IMR-90 (cell line): ENCODE results near the gene PDILT. TPM values are rescaled to one million over a fixed set of nuclear protein-coding genes. Genes with fewer than 3 reads are reported as not detected.

Experiments
- ATAC-seq: fragments of 200-7000 bp; cut with Tn5 transposase; 2 replicates; pipeline ENCODE4 v1.9.1; 2020; ENCODE audit warnings: low read depth, mild to moderate bottlenecking, moderate library complexity
- BruUV-seq: library from RNA; stranded (reverse); fragments of 400-500 nt; replicated peaks from 2 replicates; lab custom pipeline; 2021; lab: Mats Ljungman, UMichigan
- CTCF ChIA-PET: fragments of 300-600 bp; formaldehyde crosslinking; extraction: SDS; loops from one replicate; lab custom pipeline; 2021; ENCODE audit warnings: antibody characterized with exemption; lab: Yijun Ruan, JAX
- POLR2A ChIA-PET: fragments of 300-600 bp; sonication (Branson Sonifier 250); formaldehyde crosslinking; loops from one replicate; lab custom pipeline; 2022; ENCODE audit warnings: antibody characterized with exemption; ENCODE audit not compliant: unreplicated experiment; lab: Charles Lee
- DNase-seq: peaks from one replicate; pipeline ENCODE4 v3.0.0; 2013
- H2AFZ ChIP-seq: replicated peaks from 2 replicates; pipeline ENCODE3; 2013; ENCODE audit warnings: low read length, mild to moderate bottlenecking; ENCODE audit not compliant: poor library complexity
- H2AK5ac ChIP-seq: 2 replicates; pipeline ENCODE4 v1.6.1; 2013; ENCODE audit warnings: low read depth, low read length, inconsistent platforms
- H2AK9ac ChIP-seq: replicated peaks from 2 replicates; pipeline ENCODE3; 2013; ENCODE audit warnings: mild to moderate bottlenecking, low read depth, low read length, moderate library complexity; ENCODE audit not compliant: poor library complexity
- H2BK120ac ChIP-seq: 2 replicates; pipeline ENCODE4 v1.6.1; 2013; ENCODE audit warnings: low read depth, low read length, inconsistent platforms
- H2BK15ac ChIP-seq: 3 replicates; pipeline ENCODE4 v1.6.1; 2013; ENCODE audit warnings: low read depth, low read length, inconsistent platforms
- H2BK20ac ChIP-seq: 2 replicates; pipeline ENCODE4 v1.6.1; 2013; ENCODE audit warnings: low read depth, mild to moderate bottlenecking, inconsistent platforms, low read length, moderate library complexity
- H2BK5ac ChIP-seq: 2 replicates; pipeline ENCODE4 v1.6.1; 2013; ENCODE audit warnings: mild to moderate bottlenecking, low read depth, low read length, inconsistent platforms; ENCODE audit not compliant: poor library complexity, severe bottlenecking
- H3K14ac ChIP-seq: replicated peaks from 2 replicates; pipeline ENCODE4 v1.6.1; 2013; ENCODE audit warnings: low read depth, low read length, inconsistent platforms
- H3K18ac ChIP-seq: 2 replicates; pipeline ENCODE4 v1.6.1; 2013; ENCODE audit warnings: low read depth, low read length, control low read depth
- H3K23ac ChIP-seq: 2 replicates; pipeline ENCODE4 v1.6.1; 2013; ENCODE audit warnings: low read depth, low read length, inconsistent platforms
- H3K27ac ChIP-seq: 2 replicates; pipeline ENCODE4 v1.5.1; 2013; ENCODE audit warnings: mild to moderate bottlenecking, control low read depth, low read length; ENCODE audit not compliant: insufficient read depth
- H3K27me3 ChIP-seq: 2 replicates; pipeline ENCODE4 v1.6.1; 2013; ENCODE audit warnings: low read length; ENCODE audit not compliant: control insufficient read depth, insufficient read depth
- H3K36me3 ChIP-seq: 2 replicates; pipeline ENCODE4 v1.6.1; 2013; ENCODE audit warnings: low read length, mixed read lengths; ENCODE audit not compliant: control insufficient read depth, insufficient read depth
- H3K4ac ChIP-seq: 2 replicates; pipeline ENCODE4 v1.6.1; 2013; ENCODE audit warnings: low read depth, low read length, inconsistent platforms
- H3K4me1 ChIP-seq: 2 replicates; pipeline ENCODE4 v1.6.1; 2013; ENCODE audit warnings: low read length, mixed read lengths; ENCODE audit not compliant: control insufficient read depth, insufficient read depth
- H3K4me2 ChIP-seq: 2 replicates; pipeline ENCODE4 v1.6.1; 2013; ENCODE audit warnings: low read depth, mild to moderate bottlenecking, control low read depth, low read length, moderate library complexity
- H3K4me3 ChIP-seq: 2 replicates; pipeline ENCODE4 v1.5.1; 2013; ENCODE audit warnings: low read depth, mild to moderate bottlenecking, control low read depth, low read length, moderate library complexity; ENCODE audit not compliant: insufficient read depth
- H3K56ac ChIP-seq: 2 replicates; pipeline ENCODE4 v1.6.1; 2013; ENCODE audit warnings: low read length, inconsistent platforms; ENCODE audit not compliant: insufficient read depth; ENCODE audit errors: extremely low read depth
- H3K79me1 ChIP-seq, 2 experiments: 2 replicates each; pipeline ENCODE4 v1.6.1; 2013; ENCODE audit warnings: low read length in 2 of 2, inconsistent platforms in 1 of 2, low read depth in 1 of 2
- H3K9ac ChIP-seq: 2 replicates; pipeline ENCODE4 v1.6.1; 2013; ENCODE audit warnings: low read depth, low read length, control low read depth
- H3K9me1 ChIP-seq: 2 replicates; pipeline ENCODE4 v1.6.1; 2013; ENCODE audit warnings: low read length, inconsistent platforms; ENCODE audit not compliant: insufficient read depth
- H3K9me3 ChIP-seq: 2 replicates; pipeline ENCODE4 v1.6.1; 2013; ENCODE audit warnings: low read length; ENCODE audit not compliant: control insufficient read depth, insufficient read depth
- H4K20me1 ChIP-seq: 2 replicates; pipeline ENCODE4 v1.6.1; 2013; ENCODE audit warnings: low read length, inconsistent platforms; ENCODE audit not compliant: insufficient read depth
- H4K5ac ChIP-seq: 2 replicates; pipeline ENCODE4 v1.6.1; 2013; ENCODE audit warnings: mild to moderate bottlenecking, low read depth, low read length, control low read depth
- H4K8ac ChIP-seq, 2 experiments: 2 replicates each; pipeline ENCODE4 v1.6.1; 2013; ENCODE audit warnings: low read depth in 2 of 2, low read length in 2 of 2, control low read depth in 1 of 2, inconsistent platforms in 1 of 2
- H4K91ac ChIP-seq: 2 replicates; pipeline ENCODE4 v1.6.1; 2013; ENCODE audit warnings: low read depth, low read length, inconsistent platforms; ENCODE audit not compliant: insufficient read depth
- BHLHE40 ChIP-seq: fragments of 150-350 bp; IDR thresholded peaks from 2 replicates; pipeline ENCODE4 v1.6.1; 2016; ENCODE audit warnings: mild to moderate bottlenecking, low read depth, low read length
- CEBPB ChIP-seq: IDR thresholded peaks from 2 replicates; pipeline ENCODE4 v1.6.1; 2012; ENCODE audit warnings: low read depth, low read length, improper control_type of control experiment
- CTCF ChIP-seq: conservative IDR thresholded peaks from 2 replicates; pipeline ENCODE4 v1.5.1; 2012; ENCODE audit warnings: mild to moderate bottlenecking, low read depth, low read length, improper control_type of control experiment
- MAZ ChIP-seq: IDR thresholded peaks from 2 replicates; pipeline ENCODE4 v1.6.1; 2012; ENCODE audit warnings: low read depth, mild to moderate bottlenecking, low read length, improper control_type of control experiment, moderate library complexity, borderline replicate concordance
- MXI1 ChIP-seq: IDR thresholded peaks from 2 replicates; pipeline ENCODE4 v1.6.1; 2012; ENCODE audit warnings: low read depth, mild to moderate bottlenecking, low read length, moderate library complexity, borderline replicate concordance
- POLR2A ChIP-seq: IDR thresholded peaks from 2 replicates; pipeline ENCODE4 v1.6.1; 2012; ENCODE audit warnings: mild to moderate bottlenecking, low read depth, low read length
- RCOR1 ChIP-seq: IDR thresholded peaks from 2 replicates; pipeline ENCODE4 v1.6.1; 2012; ENCODE audit warnings: mild to moderate bottlenecking, low read length, improper control_type of control experiment; ENCODE audit not compliant: insufficient replicate concordance
- RFX5 ChIP-seq: IDR thresholded peaks from 2 replicates; pipeline ENCODE4 v1.8.0; 2012; ENCODE audit warnings: low read depth, mild to moderate bottlenecking, low read length, moderate library complexity
- SMC3 ChIP-seq: fragments of 150-350 bp; IDR thresholded peaks from 2 replicates; pipeline ENCODE4 v1.6.1; 2016; ENCODE audit warnings: low read depth, mild to moderate bottlenecking, antibody characterized with exemption, low read length, moderate library complexity
- WGBS, 2 experiments: methylation state at CpG; one replicate each; pipeline versions ENCODE4 v1.1.5 to v1.1.7; 2013; ENCODE audit warnings: missing lambda C conversion rate in 2 of 2; ENCODE audit not compliant: insufficient read length in 1 of 2; ENCODE audit errors: extremely low coverage in 2 of 2; 5-methylcytosine and 5-hydroxymethylcytosine counted together
- dilution Hi-C: fragments of 300-500 bp; cut with HindIII; formaldehyde crosslinking; loops from one replicate; pipeline ENCODE4 v1.14.3; 2018; ENCODE audit warnings: low sequenced_read_pairs; ENCODE audit not compliant: unreplicated experiment
- in situ Hi-C: fragments of 300-500 bp; cut with MboI; formaldehyde crosslinking; loops from 3 replicates; pipeline ENCODE4 v1.14.3; 2019; ENCODE audit warnings: low sequenced_read_pairs, inconsistent platforms, mixed read lengths
- intact Hi-C: fragments of 100-400 bp; cut with micrococcal nuclease; formaldehyde crosslinking; loops from 2 replicates; pipeline ENCODE4 v1.10.0; 2022
- polyA plus RNA-seq, 3 experiments: library from polyadenylated mRNA; depleted of rRNA; stranded (reverse); fragments of >200 nt; gene quantifications; 2 replicates each; pipeline ENCODE4 v1.2.3, GENCODE V29; 2012; ENCODE audit warnings: low replicate concordance in 1 of 3
- total RNA-seq: library from RNA; depleted of rRNA; stranded (reverse); fragments of >200 nt; gene quantifications from 2 replicates; pipeline ENCODE4 v1.2.3, GENCODE V29; 2012

Gene PDILT
- total and polyA plus RNA-seq, 2 of the 4 experiments (the other 2 are of a cell fraction) = not detected

GRCh38 chr16:20322696-20323095, 81.8 kb downstream of the PDILT start:
- no peak overlapping the region for H3K27ac ChIP-seq
- dilution Hi-C loops = no loop called here
- no peak overlapping the region for H3K4ac ChIP-seq
- ATAC-seq (no peak), DNase-seq (no peak)
- H2AK5ac ChIP-seq = no peak overlapping the region
- no peak overlapping the region for H3K4me2 ChIP-seq
- no peak overlapping the region for H4K91ac ChIP-seq
- no peak overlapping the region for H2BK120ac ChIP-seq
- no TSS peak for BruUV-seq
- no peak overlapping the region for H2BK5ac ChIP-seq
- in situ Hi-C loops = no loop called here
- H3K14ac ChIP-seq = no peak overlapping the region
- H3K23ac ChIP-seq = no peak overlapping the region
- H2BK20ac ChIP-seq = no peak overlapping the region
- ChIA-PET POLR2A (no interaction called here), CTCF (no interaction called here)
- H3K27me3 ChIP-seq = no peaks in the 10 kb centered on the region
- H3K56ac ChIP-seq = no peak overlapping the region
- H3K36me3 ChIP-seq = no peaks in the 10 kb centered on the region
- TF ChIP-seq CTCF = no peak
- TF ChIP-seq BHLHE40 = no peak
- no peak for TF ChIP-seq RCOR1
- no peak for TF ChIP-seq MAZ
- no peak for TF ChIP-seq POLR2A
- TF ChIP-seq SMC3 = no peak
- TF ChIP-seq RFX5 = no peak
- TF ChIP-seq MXI1 = no peak
- no peak for TF ChIP-seq CEBPB
- no peaks in the 10 kb centered on the region for H3K79me1 ChIP-seq
- H3K4me1 ChIP-seq = no peaks in the 10 kb centered on the region
- no peak overlapping the region for H4K5ac ChIP-seq
- no peak overlapping the region for H2AK9ac ChIP-seq
- H3K9me1 ChIP-seq = no peaks in the 10 kb centered on the region
- WGBS, 2 experiments = no CpG with 5 or more reads among the region's 4 CpGs
- H2BK15ac ChIP-seq = no peak overlapping the region
- no peak overlapping the region for H3K9ac ChIP-seq
- H3K18ac ChIP-seq = no peak overlapping the region
- H4K20me1 ChIP-seq = no peaks in the 10 kb centered on the region
- intact Hi-C loops = no loop called here
- peak overlapping the region; percentile 11 for H2AFZ ChIP-seq
- no peak overlapping the region for H4K8ac ChIP-seq
- H3K9me3 ChIP-seq = peaks cover 17% of the 10 kb centered on the region
- no peak overlapping the region for H3K4me3 ChIP-seq
